ENCODE measurements around the gene PTPRN2.

PTPRN2 gene

GRCh38 chr7:158489462-158490155 lies 98.0 kb downstream of the PTPRN2 start:
- no peak for DNase-seq (ENCODE audit: low read depth)

- no peak for DNase-seq (ENCODE audit: low read depth)
Observed at GRCh38 chr7:158488181-158488971, 99.2 kb downstream of the PTPRN2 start.

GRCh38 chr7:158487631-158488151 lies 99.9 kb downstream of the PTPRN2 start:
- no peak for DNase-seq (ENCODE audit: low read depth)

GRCh38 chr7:158486919-158487318 lies 100.7 kb downstream of the PTPRN2 start:
- no peak for DNase-seq (ENCODE audit: low read depth)

- no peak for DNase-seq (ENCODE audit: low read depth)
Observed at GRCh38 chr7:158484801-158485531, 102.7 kb downstream of the PTPRN2 start.

- DNase-seq (ENCODE audit: low read depth): no peak
Observed at GRCh38 chr7:158482480-158482879, 105.1 kb downstream of the PTPRN2 start.

GRCh38 chr7:158479664-158480025 lies 108.0 kb downstream of the PTPRN2 start:
- DNase-seq (ENCODE audit: low read depth): no peak

GRCh38 chr7:158479021-158479663 lies 108.5 kb downstream of the PTPRN2 start:
- no peak for DNase-seq (ENCODE audit: low read depth)

- DNase-seq (ENCODE audit: low read depth): no peak
Observed at GRCh38 chr7:158477866-158478265, 109.8 kb downstream of the PTPRN2 start.

- DNase-seq (ENCODE audit: low read depth): no peak
Observed at GRCh38 chr7:158476331-158476932, 111.2 kb downstream of the PTPRN2 start.

- DNase-seq (ENCODE audit: low read depth): no peak
Observed at GRCh38 chr7:158475679-158476052, 112.0 kb downstream of the PTPRN2 start.

GRCh38 chr7:158475036-158475678 lies 112.5 kb downstream of the PTPRN2 start:
- no peak for DNase-seq (ENCODE audit: low read depth)

- no peak for DNase-seq (ENCODE audit: low read depth)
Observed at GRCh38 chr7:158474488-158474887, 113.1 kb downstream of the PTPRN2 start.

GRCh38 chr7:158473946-158474345 lies 113.7 kb downstream of the PTPRN2 start:
- DNase-seq (ENCODE audit: low read depth): no peak

- DNase-seq (ENCODE audit: low read depth): no peak
Observed at GRCh38 chr7:158473221-158473620, 114.4 kb downstream of the PTPRN2 start.

- no peak for DNase-seq (ENCODE audit: low read depth)
Observed at GRCh38 chr7:158472596-158472995, 115.0 kb downstream of the PTPRN2 start.

GRCh38 chr7:158471716-158472115 lies 115.9 kb downstream of the PTPRN2 start:
- no peak for DNase-seq (ENCODE audit: low read depth)

GRCh38 chr7:158470336-158470735 lies 117.3 kb downstream of the PTPRN2 start:
- no peak for DNase-seq (ENCODE audit: low read depth)

- no peak for DNase-seq (ENCODE audit: low read depth)
Observed at GRCh38 chr7:158469396-158470051, 118.1 kb downstream of the PTPRN2 start.

GRCh38 chr7:158468700-158469296 lies 118.8 kb downstream of the PTPRN2 start:
- DNase-seq (ENCODE audit: low read depth): no peak
